Transverse colon (tissue), 4 donors: Measurements from ENCODE around the gene BRI3BP. TPM values are rescaled to one million over a fixed set of nuclear protein-coding genes. Genes with fewer than 3 reads are reported as not detected.
"Not testable (repeated sequence)": the region's sequence is repeated elsewhere in the genome, so short reads cannot be mapped to it uniquely, and the experiment has no call there.

Experiments used
- DNase-seq: peaks from one replicate; pipeline ENCODE4 v3.0.0-alpha.2; 2019
- H3K27ac ChIP-seq, 4 donors: fragments of 200-600 bp; sonication (generic); 2 replicates each; pipeline ENCODE4 v1.5.1; 2016 to 2018; ENCODE audit warnings: inconsistent platforms in 4 of 4
- H3K27me3 ChIP-seq: fragments of 200-600 bp; sonication (generic); 2 replicates; pipeline ENCODE4 v1.5.1; 2017; ENCODE audit warnings: inconsistent platforms
- H3K36me3 ChIP-seq, 4 donors: fragments of 200-600 bp; sonication (generic); 2 replicates each; pipeline ENCODE4 v1.5.1; 2017 to 2019; ENCODE audit warnings: inconsistent platforms in 4 of 4
- H3K4me1 ChIP-seq, 4 donors: fragments of 200-600 bp; sonication (generic); 2 replicates each; pipeline ENCODE4 v1.5.1; 2017 to 2020; ENCODE audit warnings: inconsistent platforms in 4 of 4
- H3K4me3 ChIP-seq, 4 donors: fragments of 200-600 bp; sonication (generic); 1 replicate in 1 of 4; 2 replicates in 3 of 4; pipeline versions ENCODE4 v1.5.1 to v1.6.1; 2017 to 2019; ENCODE audit warnings: inconsistent platforms in 4 of 4
- H3K9me3 ChIP-seq, 2 donors: fragments of 200-600 bp; sonication (generic); 2 replicates each; pipeline ENCODE4 v1.5.1; 2017 to 2019; ENCODE audit warnings: inconsistent platforms in 2 of 2
- CTCF ChIP-seq, 5 experiments: fragments of 200-600 bp in 3 of 5; fragments of 450-650 bp in 2 of 5; sonication (generic) in 3 of 5; IDR thresholded peaks; 1 replicate in 2 of 5; 2 replicates in 3 of 5; pipeline ENCODE4 v1.5.1; 2016 to 2017; ENCODE audit warnings: antibody characterized with exemption in 5 of 5, inconsistent platforms in 3 of 5, mild to moderate bottlenecking in 2 of 5, moderate library complexity in 1 of 5
- EP300 ChIP-seq: sonication (generic); formaldehyde crosslinking; IDR thresholded peaks from one replicate; pipeline ENCODE4 v1.6.1; 2017; ENCODE audit warnings: antibody characterized with exemption, low read depth
- POLR2A ChIP-seq: fragments of 450-650 bp; IDR thresholded peaks from one replicate; pipeline ENCODE4 v1.6.1; 2016; ENCODE audit warnings: antibody characterized with exemption, mild to moderate bottlenecking, moderate library complexity
- POLR2AphosphoS5 ChIP-seq, 3 donors: sonication (generic); formaldehyde crosslinking; IDR thresholded peaks; one replicate each; pipeline ENCODE4 v1.6.1; 2016; ENCODE audit warnings: antibody characterized with exemption in 3 of 3
- WGBS, 2 donors: methylation state at CpG; one replicate each; pipeline ENCODE4 v1.1.5; 2018; ENCODE audit warnings: low coverage in 1 of 2; 5-methylcytosine and 5-hydroxymethylcytosine counted together
- in situ Hi-C, 4 donors: fragments of 200-750 bp; cut with MboI; loops; one replicate each; pipeline versions ENCODE4 v1.15.0 to v1.15.1; 2017; ENCODE audit warnings: low sequenced_read_pairs in 3 of 4, low pct_ligation_motif_present in 1 of 4, low pct_unique_long_range_greater_than_20kb in 1 of 4
- intact Hi-C: fragments of 100-400 bp; cut with DNase I; formaldehyde crosslinking; loops from one replicate; pipeline ENCODE4 v1.15.1; 2023; ENCODE audit warnings: low total_unique reads
- total RNA-seq, 4 donors: library from RNA; depleted of rRNA; stranded (reverse); fragments of >200 nt; gene quantifications; one replicate each; pipeline ENCODE4 v1.1.0, GENCODE V29; 2016

Gene BRI3BP
- total RNA-seq, 4 donors from 2014 or later = 14.2 to 38.5 (median 23.1) TPM

GRCh38 chr12:125029761-125030358 is 36.4 kb downstream of the BRI3BP start:
- Histone ChIP-seq H3K27me3 (no peaks in the 10 kb centered on the region), H3K4me3 (no peak overlapping the region), H3K9me3 (peaks cover 0 to 3% of the 10 kb centered on the region in 2 donors), H3K4me1 (no peaks in the 10 kb centered on the region), H3K36me3 (no peaks in the 10 kb centered on the region), H3K27ac (no peak overlapping the region)
- in situ Hi-C loops (no loop called here), intact Hi-C loops (no loop called here)
- TF ChIP-seq POLR2A (no peak), EP300 (no peak), POLR2AphosphoS5 (IDR thresholded peaks at IDR 0.05) (no peak), CTCF (IDR thresholded peaks at IDR 0.05) (no peak)
- DNase-seq = no peak
- WGBS, 2 donors = 67 to 92% methylated on average over 3 to 7 of the region's 7 CpGs

GRCh38 chr12:125031471-125031870 is 38.0 kb downstream of the BRI3BP start:
- H3K4me3 ChIP-seq, H3K27me3 ChIP-seq, in situ Hi-C loops, H3K4me1 ChIP-seq, intact Hi-C loops, H3K9me3 ChIP-seq, H3K36me3 ChIP-seq, DNase-seq, H3K27ac ChIP-seq: not testable (repeated sequence)
- 86 to 91% methylated on average over 7 to 9 of the region's 9 CpGs for WGBS, 2 donors

- Histone ChIP-seq H3K27ac (no peak overlapping the region), H3K4me1 (no peaks in the 10 kb centered on the region), H3K4me3 (no peak overlapping the region), H3K36me3 (no peaks in the 10 kb centered on the region), H3K27me3 (no peaks in the 10 kb centered on the region), H3K9me3 (peaks cover 0 to 5% of the 10 kb centered on the region in 2 donors)
- intact Hi-C loops (no loop called here), in situ Hi-C loops (no loop called here)
- WGBS, 2 donors = 89 to 91% methylated on average over 7 to 19 of the region's 19 CpGs
- no peak for DNase-seq
- TF ChIP-seq CTCF (IDR thresholded peaks at IDR 0.05) = no peak
- TF ChIP-seq POLR2A = no peak
- no peak for TF ChIP-seq POLR2AphosphoS5 (IDR thresholded peaks at IDR 0.05)
- no peak for TF ChIP-seq EP300
Observed at GRCh38 chr12:125032466-125033152, 39.2 kb downstream of the BRI3BP start.

GRCh38 chr12:125033288-125033687 is 39.8 kb downstream of the BRI3BP start:
- 92 to 95% methylated on average over 8 to 9 of the region's 9 CpGs for WGBS, 2 donors
- H3K9me3 ChIP-seq = peaks cover 0 to 5% of the 10 kb centered on the region in 2 donors
- H3K27ac ChIP-seq = no peak overlapping the region
- intact Hi-C loops = no loop called here
- no peak for TF ChIP-seq CTCF (IDR thresholded peaks at IDR 0.05)
- H3K36me3 ChIP-seq = no peaks in the 10 kb centered on the region
- H3K4me3 ChIP-seq = no peak overlapping the region
- H3K27me3 ChIP-seq = no peaks in the 10 kb centered on the region
- H3K4me1 ChIP-seq = no peaks in the 10 kb centered on the region
- in situ Hi-C loops = no loop called here
- DNase-seq = no peak
